ENCODE results near the gene PLEKHA6.

PLEKHA6 gene

DNA sequence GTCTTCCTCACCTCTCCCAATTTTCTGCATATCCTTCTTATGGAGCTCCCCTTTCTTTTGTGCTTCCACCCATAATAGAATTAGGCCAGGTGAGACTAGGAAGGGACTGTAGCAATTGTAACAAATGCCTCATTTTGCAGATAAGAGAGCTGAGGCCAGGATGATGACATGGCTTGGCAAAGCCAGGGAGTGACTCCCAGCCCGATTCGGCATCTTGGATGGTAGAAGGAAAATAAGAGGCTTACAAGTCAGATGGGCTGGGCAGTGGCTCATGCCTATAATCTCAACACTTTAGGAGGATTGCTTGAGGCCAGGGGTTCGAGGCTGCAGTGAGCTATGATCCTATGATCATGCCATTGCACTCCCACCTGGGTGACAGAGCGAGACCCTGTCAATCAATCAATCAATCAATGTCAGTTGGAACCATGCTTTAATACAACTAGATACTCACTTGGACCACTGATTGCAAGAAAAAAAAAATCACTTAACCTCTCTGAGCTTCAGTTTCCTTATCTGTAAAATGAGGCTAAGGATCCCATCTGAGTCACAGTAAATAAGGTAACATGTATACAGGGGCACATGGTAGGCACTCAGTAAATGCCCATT lies 51.6 kb downstream of the PLEKHA6 start:
- DNase-seq: no peak

DNA sequence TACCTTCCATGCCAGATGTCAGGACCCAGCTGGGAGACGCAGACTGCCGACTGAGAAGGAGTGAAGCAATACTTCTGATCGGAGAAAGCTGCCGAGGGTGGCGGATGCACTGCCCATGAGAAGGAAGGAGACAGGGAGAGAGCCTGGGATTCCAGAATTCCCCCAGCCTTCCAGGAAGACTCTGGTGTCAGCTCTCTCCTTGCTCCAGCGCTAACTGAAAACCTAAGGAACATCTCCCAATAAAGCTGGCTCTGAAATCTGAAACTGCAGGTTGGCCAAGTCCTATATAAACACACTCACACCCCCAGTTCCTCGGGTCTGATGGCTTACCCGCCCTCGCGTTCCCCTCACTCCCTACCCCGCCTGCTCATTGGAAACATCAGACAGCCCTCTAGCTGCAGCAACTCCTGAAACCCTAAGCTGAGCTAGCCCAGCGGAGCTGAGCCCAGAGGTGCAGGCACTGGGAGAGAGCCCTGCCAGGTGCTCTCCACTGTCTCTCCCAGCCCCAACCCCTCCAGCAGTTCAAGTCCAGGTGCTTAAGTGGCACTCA lies 52.3 kb downstream of the PLEKHA6 start:
- DNase-seq: no peak

DNA sequence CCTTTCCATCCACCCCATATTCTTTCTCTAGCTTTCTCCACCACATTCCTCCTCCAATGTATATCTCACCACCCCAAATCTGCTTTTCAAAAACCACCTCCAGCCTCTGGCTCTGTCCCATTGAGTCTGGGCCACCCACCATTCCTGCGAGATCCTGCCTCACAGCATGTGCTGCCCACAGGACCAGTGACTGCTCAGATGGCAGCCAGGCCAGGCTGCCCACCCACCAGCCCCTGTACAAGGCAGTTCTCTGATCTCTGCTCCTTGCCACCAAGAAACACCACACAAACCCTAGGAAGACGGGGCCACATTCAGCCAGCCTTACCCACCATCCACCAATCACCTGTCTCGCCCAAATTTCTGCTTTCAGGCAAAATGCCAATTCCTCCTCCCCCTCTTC lies 53.7 kb downstream of the PLEKHA6 start:
- DNase-seq: no peak

DNA sequence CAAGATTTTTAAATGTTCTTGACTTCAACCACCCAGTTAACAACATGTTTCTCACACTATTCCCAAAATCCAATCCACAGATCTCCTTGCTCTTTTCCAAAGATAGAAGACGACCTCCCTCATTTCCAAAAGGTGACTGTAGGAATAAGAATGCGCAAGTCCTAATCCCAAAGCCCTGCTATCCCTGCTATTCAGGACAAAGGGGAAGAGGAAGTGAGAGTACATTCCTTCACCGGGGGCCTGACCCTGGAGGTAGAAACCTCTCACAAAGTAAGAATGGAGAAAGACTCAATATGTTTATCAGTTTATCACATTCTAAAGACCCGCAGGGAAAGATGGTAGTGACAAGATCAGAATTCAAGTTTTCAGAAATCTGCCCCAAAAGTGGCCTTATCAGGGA lies 55.7 kb downstream of the PLEKHA6 start:
- DNase-seq: no peak

DNA sequence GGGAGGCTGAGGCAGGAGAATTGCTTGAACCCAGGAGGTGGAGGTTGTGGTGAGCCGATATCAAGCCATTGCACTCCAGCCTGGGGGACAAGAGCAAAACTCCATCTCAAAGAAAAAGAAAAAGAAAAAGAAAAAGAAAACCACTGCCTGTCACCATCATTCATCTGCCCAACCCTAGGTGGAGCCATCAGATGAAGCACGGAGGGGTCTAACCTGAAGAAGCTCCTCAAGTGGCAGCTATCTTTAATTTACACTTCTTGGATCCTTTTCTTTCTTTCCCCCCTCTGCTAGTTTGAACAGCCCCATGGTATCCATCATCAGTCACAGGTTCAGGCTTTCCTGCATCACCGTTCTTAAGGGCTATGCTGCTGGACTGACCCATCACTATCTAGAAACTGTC lies 57.0 kb downstream of the PLEKHA6 start:
- DNase-seq: no peak

DNA sequence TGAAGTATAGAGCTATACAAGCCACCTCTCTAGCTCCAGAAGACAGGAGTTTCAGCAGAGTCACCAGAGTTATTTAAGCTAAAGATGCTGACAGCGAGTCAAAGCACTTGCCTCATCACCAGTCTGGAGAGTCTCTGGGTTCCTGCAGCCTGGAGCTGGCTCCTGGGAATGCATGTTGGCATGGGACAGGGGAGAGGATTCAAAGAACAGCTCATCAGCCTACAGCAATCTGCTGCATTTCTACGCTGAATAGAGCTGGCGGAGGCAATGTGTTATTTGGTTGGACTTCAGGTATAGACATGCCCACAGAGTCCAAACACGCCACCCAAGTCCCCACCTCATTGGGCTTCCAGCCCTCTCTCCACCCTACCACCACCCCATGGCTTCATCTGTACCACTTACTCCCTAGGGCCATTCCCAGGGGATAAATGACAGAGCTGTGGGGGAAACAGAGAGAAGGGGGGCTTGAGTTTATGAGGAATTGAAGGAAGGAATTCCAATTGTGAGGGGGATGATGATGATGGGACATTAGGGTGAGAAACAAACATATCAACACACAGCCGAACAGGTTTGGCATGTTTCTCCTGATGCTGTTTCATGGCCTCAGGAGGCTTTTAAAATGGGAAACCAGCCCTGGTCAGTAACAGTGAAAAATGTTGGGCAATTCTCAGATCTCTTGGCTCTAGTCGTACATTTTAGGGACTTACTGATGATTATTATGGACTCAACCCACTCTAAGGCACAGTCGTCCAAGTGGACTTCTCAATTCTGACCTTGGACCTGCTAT lies 58.4 kb downstream of the PLEKHA6 start:
- no peak for DNase-seq

DNA sequence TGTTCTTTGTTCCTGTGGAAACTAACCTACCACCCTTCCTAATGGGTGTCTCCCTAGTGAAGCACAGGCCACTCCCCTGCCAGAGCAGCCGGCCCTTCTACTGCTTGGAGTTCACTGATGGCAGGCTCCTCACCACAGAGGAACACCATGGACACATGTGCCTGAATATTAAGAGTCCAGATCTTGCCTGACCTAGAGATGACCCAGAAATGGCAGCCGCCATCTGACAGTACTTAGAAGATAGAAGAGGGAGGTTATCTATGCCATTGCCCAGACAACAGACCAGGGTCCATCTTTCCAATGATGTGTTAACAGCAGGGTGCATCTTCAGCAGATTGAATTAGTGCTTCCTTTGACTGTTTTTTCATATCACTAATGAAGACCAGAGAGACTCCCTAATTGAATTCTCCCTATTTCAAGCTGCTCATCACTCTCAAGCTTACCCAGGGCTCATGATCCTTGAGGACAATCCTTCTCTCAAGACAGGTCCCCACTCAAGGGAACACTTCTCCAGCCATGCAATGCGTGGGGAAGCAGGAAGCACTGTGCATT lies 59.8 kb downstream of the PLEKHA6 start:
- no peak for DNase-seq

DNA sequence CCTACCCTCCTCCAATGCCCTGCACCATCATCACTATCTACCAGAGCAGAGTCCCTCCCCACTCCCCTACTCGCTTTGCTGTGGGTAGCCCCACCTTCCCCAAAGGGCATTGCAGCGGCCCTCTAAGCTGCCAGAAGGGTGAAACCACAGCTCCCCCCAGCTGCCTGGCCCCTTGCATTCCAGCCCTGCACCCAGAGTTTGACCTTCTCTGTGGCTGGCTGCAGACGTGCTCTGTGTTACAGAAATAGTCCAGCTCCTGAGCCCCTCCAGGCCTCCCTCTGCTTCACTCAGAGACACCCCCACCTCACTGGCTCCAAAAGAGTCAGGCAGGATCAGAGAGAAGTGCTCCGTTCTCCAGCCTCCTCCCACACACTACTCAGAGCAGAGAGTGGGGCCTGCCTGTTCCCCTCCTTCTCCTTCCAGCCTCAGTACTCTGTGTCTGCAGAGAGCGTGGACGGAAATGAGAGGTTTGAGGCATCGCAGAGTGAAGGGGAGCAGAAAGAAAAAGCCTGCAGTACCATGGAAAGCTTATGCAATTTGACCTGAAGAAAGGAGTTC lies 63.2 kb downstream of the PLEKHA6 start:
- no peak for DNase-seq

DNA sequence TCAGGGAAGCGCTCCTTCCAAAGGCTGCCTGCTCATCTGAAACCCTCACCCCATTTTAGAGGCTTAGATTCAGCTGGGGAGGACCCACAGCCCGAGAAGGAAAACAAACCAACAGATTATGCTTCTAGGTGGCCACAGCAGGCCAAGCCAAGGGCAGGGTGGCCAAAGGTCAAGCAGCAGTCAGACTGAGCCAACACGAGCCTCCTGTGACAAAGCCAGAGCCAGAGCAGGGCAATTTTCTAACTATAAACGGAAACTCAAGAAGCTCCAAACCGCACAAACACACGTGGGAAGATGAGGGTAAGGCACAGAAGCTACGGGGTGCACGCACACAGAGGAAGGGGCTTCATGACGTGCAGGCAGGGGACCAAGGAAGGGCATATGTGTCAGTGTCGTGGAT lies 64.1 kb downstream of the PLEKHA6 start:
- DNase-seq: no peak

DNA sequence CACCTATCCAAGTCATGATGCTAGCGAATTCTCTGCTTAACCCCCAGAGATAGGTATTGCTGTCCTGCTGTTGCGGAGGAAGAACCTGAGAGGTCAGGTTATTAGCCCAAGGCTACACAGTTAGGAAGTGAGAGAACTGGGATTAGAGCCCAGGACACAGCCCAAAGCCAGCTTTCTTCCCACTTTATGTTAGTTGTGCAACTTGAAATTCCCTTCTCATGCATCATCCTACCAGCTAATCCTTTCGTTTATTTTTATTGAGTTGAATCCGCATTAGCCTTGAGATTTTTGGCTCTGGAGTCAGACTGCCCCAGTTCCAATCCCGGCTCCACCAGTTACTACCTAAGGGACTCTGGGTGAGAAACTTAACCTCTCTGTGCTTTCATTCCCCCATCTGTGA lies 65.4 kb downstream of the PLEKHA6 start:
- no peak for DNase-seq

DNA sequence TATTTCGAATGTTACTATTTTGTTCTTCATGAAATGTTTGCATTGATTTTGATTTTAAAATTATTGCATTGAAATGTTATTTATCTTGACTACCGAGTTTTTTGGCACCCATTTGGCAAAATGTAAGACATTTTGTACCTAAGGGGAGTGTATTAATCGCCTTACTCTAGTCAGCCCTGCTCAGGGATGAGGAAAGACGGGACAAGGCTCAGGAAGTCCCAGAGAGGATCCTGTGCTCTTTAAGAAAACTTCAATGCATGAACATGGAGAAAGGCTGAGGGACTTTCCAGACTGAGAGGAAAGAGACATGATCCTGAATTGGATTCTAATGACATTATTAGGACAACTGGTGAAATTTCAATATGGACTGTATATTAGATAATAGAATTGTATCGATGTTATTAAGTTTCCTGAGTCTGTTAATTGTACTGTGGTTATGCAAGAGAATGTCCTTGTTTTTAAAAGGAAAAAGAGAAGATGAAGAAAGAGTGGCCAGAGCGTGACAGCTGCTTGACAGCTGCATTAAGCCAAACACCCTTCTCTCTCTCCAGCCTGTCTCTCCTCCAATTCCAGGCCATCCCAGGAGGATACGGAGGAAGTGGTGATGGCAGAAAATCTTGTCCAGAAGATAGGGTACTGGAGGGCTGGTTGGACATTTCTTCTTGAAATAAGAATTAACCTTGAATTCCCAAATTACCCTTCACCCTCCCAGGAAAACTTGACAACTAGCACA lies 66.0 kb downstream of the PLEKHA6 start:
- DNase-seq: no peak

DNA sequence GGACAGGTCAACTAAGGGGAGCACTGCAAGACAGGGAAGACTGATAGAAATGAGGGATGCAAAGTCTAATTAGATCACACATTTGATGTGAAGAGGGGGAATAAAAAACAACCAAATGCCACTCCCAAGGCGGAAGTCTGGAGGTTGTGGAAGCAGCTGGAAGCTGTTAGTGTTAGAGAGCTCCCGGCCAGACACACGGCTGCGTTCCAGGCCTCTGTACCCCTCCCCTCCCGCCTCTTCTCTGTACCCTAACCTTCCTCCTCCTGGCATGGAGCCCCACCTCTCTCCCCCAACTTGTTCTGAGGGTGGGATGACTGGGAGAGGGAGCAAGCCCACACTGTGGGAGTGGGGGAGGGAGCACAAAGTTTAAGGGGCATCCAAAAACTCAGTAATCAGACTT lies 67.0 kb downstream of the PLEKHA6 start:
- no peak for DNase-seq

DNA sequence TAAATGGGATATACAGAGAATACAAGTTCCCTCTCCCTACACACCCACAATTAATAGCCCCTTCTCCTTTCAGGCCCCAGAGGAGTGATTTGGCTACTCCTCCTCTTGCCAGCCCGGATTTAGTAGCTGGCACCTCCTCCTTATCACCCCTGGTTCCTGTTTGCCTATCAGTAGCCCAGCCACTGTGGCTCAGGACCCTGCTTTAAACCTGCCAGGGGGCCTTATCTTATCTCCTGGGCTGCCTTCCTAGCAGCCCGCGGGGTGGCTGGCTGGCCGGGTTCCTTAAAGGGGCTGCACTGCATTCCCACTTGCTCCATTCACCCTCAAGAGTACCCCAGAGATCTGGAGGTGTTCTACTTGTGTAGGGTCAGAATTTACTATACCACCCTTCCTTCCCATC lies 70.4 kb downstream of the PLEKHA6 start:
- no peak for DNase-seq

DNA sequence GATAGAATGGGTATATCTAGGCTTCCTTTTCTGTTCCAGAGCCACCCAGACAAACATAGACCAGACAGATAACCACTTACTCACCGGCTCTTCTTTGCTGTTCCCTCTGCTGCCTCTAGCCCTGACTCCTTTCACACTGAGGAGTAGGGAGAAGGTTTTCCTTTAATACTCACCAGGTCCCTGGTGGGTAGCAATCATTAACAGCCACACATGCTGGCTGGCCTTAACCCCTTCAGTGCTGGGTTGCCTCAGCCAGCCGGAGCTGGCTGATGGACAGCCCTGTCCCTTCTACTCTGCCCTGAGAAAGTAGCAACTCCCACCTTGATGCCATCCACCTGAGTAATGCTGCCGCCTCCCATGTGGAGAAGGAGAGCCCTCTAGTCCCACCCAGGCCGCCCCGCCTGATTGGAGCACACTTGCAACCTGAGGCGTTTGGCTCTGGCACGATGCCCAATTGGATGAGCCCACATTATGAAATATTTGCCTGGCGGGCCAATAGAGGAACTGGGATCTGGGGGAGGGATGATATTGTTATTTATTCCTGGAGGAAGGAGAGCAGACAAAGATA lies 71.6 kb downstream of the PLEKHA6 start:
- DNase-seq: no peak

DNA sequence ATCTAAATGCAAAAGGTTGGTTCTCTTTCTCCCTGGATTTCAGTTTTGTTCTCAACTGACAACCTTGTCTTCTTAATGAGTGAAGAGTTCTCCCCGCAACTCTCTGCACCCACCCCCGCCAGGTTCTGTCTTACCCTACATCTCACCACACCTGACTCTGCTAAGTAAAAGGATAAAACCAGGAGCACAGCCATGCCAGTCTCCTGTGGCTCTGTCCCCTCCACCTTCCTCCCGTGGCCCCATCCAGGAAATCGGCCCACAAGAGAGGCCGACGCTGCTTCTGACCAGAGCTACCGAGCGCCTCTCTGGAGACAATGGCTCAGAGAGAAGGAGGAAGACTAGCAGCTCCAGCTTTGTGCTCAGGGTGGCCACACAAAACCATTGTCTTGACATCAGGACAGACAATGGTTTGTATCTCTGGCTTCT lies 72.2 kb downstream of the PLEKHA6 start:
- DNase-seq: no peak

DNA sequence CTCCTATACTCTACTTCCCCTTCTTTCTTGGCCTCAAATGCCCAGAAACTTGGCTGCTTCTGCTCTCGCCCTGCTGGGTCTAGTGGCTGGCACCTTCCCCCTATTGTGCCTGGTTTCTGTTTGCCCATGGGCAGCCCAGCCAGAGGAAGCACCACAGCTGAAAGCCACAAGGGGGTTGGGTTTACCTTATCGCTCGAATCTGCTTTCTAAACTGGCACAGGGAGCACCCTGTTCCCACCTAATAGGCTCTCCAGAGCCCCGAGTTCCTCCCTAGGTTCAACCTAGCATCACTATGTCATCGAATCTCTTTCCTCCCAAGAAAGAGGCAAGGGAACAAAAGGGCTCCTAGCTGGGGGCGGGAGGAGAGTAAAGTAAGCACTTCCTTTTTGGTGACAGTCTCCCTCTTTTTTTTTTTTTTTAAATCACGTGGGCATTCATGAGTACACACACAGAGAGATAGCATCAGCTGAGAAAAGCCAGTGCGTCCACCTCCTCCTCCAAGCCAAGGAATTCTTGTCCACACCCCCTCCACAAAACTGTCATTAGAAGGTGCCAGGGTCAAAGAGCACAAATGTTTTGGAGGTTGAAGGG lies 72.8 kb downstream of the PLEKHA6 start:
- peak; percentile 26 for DNase-seq

DNA sequence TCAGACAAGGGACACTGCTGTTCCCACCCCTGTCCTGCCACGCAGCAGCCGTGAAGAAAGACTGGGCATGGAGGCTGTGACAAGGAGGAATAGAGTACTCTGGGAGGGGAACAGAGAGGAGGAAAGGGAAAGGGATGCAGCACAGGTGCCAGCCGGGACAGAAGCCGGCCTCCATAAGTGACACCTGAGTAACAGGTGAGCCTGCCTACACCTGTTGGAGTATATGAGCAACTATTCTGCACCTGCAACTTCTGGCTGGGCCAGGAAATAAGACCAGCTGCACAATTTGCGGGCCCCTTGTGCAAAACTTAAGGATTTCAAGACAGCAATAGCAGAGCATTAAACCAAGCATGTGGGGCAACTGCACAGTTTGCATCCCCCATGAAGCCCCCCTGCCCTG lies 73.4 kb downstream of the PLEKHA6 start:
- no peak for DNase-seq

DNA sequence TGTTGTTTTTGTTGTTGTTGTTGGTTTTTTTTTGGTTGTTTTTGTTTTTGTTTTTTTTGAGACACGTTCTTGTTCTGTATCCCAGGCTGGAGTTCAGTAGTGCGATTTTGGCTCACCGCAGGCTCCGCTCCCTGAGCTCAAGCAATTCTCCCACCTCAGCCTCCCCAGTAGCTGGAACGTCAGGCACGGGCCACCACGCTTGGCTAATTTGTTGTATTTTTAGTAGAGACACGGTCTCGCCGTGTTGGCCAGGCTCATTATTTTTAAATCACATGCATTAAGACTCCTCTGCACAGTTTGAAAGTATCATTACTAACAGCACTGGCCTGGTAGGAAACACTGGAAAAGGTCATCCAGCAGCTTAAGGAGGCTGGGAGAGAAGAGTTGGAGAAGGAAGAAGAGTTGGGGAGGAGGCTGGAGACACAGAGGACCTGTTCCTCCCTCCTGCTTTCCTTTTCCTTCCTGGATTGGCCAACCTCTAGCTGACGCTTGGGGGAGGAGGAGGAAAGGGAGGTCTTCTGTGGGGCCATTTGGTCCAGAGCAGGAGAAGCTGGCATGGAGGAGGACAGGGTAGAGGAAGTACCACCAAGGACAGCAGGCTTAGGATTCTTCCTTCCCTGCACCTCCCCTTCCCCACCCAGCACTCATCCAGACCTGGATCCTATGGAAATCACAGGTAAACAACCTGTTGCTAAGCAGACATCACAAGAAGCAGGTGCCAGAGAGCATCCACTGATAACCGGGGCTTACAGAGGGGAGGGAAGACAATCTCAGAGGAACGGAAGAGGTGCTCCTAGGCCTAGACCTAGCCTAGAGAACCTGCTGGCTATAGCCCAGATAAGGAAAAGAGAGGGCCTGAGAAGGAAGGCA lies 74.1 kb downstream of the PLEKHA6 start:
- DNase-seq: no peak

DNA sequence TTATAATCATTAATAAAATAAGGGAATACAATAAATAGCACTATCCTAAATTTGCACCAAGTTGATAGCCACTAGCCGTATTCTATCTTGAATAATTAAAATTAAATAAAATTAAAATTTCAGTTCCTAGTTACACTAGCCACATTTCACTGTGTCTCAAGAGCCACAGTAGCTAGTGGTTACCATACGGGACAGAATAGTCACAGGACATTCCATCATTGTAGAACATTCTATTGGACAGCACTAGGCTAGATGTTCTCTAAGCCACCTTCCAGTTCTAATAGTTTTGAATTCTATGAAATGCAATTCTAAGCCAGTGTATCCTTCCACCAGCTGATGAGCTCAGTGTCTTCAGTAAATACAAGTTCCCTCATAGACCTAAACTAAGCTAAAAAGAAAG lies 74.8 kb downstream of the PLEKHA6 start:
- DNase-seq: no peak

DNA sequence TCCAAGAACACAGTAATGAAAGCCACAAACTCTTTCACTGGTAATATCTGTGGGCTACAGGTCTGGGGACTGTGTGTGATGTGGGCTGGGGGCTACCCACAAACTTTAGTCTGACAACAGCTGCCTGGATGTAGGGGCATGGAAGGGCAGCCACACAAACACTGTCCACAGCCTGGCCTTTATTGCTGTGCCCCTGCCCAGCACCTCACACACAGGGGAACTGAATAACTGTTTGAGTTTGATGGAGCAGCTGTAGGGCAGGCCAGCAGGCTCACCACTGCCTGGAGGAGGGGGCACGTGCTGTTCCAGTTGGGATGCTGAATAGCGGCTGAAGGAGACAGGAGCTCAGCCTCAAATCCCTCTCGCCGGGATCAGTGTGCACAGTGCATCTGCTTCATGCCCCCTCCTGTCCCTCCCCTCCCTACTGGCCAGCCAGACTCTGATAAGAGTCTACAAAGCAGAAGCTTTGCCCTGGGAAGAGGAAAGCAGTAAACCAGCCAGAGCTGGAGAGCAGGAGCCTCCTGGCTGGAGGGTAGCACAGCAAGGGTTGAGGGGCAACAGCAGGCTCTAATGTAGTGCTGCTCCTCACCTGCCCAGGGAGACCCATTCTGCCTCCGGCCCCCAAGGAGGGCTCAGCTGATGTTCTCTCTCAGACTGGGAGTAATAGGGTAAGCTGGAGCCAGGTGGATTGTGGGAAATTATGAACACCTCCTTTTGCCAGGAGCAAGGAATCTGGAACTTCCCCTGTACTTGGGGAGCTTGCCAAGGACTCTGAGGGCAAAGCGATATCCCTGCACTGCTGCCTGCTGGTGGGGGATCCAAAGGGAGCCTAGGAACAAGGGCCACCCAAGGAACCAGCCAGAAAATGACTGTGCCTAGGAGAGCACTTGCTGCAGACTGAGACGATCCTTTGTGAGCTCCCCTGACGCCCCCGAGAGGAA lies 75.7 kb downstream of the PLEKHA6 start:
- no peak for DNase-seq

All from activated naive CD4-positive, alpha-beta T cell treated with anti-CD3 and anti-CD28 coated beads, Interleukin-2, amount 50 U/mL, for 16 hours (primary cell).